HepG2 (cell line): ENCODE results near the gene RASA3. TPM values are rescaled to one million over a fixed set of nuclear protein-coding genes. Genes with fewer than 3 reads are reported as not detected.

ENCODE experiments used
- ATAC-seq: fragments of 200-7000 bp; cut with Tn5 transposase; 3 replicates; pipeline ENCODE4 v1.9.1; 2020; ENCODE audit warnings: mild to moderate bottlenecking, moderate library complexity
- BruUV-seq: library from RNA; stranded (reverse); fragments of 400-500 nt; replicated peaks from 2 replicates; lab custom pipeline; 2021; lab: Mats Ljungman, UMichigan
- CTCF ChIA-PET: fragments of 300-600 bp; formaldehyde crosslinking; extraction: SDS; loops from one replicate; lab custom pipeline; 2021; ENCODE audit warnings: low total read pairs, inconsistent platforms, low intra/inter-chr PET ratio; lab: Yijun Ruan, JAX
- POLR2A ChIA-PET: fragments of 350-600 bp; sonication (Branson Sonifier 250); formaldehyde crosslinking; loops from one replicate; lab custom pipeline; 2020; ENCODE audit warnings: antibody characterized with exemption, inconsistent platforms; lab: Yijun Ruan, JAX
- DNase-seq: peaks from one replicate; pipeline ENCODE4 v3.0.0-alpha.2; 2015; ENCODE audit warnings: low spot score
- FAIRE-seq: peaks from 3 replicates; lab custom pipeline; 2011; peaks lifted over from hg19 to GRCh38; lab: Jason Lieb, UNC
- H2AFZ ChIP-seq: one replicate; pipeline ENCODE4 v1.6.1; 2011; ENCODE audit warnings: low read length, inconsistent platforms
- H3K27ac ChIP-seq: fragments of 300-600 bp; 3 replicates; pipeline ENCODE4 v1.8.0; 2011; ENCODE audit warnings: mixed run types, mild to moderate bottlenecking, mixed read lengths, low read length, inconsistent platforms; ENCODE audit not compliant: insufficient read depth; ENCODE audit errors: extremely low read length
- H3K27me3 ChIP-seq, 2 experiments: fragments of 200-600 bp in 1 of 2; 2 replicates in 1 of 2; 3 replicates in 1 of 2; pipeline versions ENCODE4 v1.6.0 to v1.8.0; 2011; ENCODE audit warnings: low read length in 2 of 2, mild to moderate bottlenecking in 2 of 2, moderate library complexity in 2 of 2, inconsistent platforms in 1 of 2; ENCODE audit not compliant: insufficient read depth in 2 of 2, control insufficient read depth in 1 of 2
- H3K36me3 ChIP-seq, 2 experiments: fragments of 200-600 bp in 1 of 2; replicated peaks in 1 of 2; 2 replicates in 1 of 2; 3 replicates in 1 of 2; pipeline versions ENCODE4 v1.5.1 to v1.8.0; 2011; ENCODE audit warnings: low read length in 2 of 2, inconsistent platforms in 1 of 2; ENCODE audit not compliant: insufficient read depth in 2 of 2, control insufficient read depth in 1 of 2
- H3K4me1 ChIP-seq: 2 replicates; pipeline ENCODE4 v1.5.1; 2012; ENCODE audit warnings: low read length, inconsistent platforms; ENCODE audit not compliant: insufficient read depth
- H3K4me2 ChIP-seq: 2 replicates; pipeline ENCODE4 v1.6.0; 2011; ENCODE audit warnings: low read depth, low read length, inconsistent platforms
- H3K4me3 ChIP-seq, 3 experiments: fragments of 200-600 bp in 1 of 3; sonication (generic), shearing (Covaris generic) in 1 of 3; replicated peaks in 1 of 3; 2 replicates each; pipeline ENCODE4 v1.5.1; 2011 to 2016; ENCODE audit warnings: low read length in 3 of 3, inconsistent platforms in 2 of 3, low read depth in 2 of 3, mild to moderate bottlenecking in 2 of 3, control low read depth in 1 of 3, mixed read lengths in 1 of 3; ENCODE audit not compliant: insufficient read depth in 1 of 3
- H3K79me2 ChIP-seq: one replicate; pipeline ENCODE4 v1.6.1; 2011; ENCODE audit warnings: low read length, inconsistent platforms; ENCODE audit not compliant: insufficient read depth
- H3K9ac ChIP-seq: 2 replicates; pipeline ENCODE4 v1.6.0; 2011; ENCODE audit warnings: mild to moderate bottlenecking, low read depth, low read length, inconsistent platforms; ENCODE audit not compliant: insufficient read depth
- H3K9me3 ChIP-seq: 2 replicates; pipeline ENCODE4 v1.5.1; 2012; ENCODE audit warnings: mild to moderate bottlenecking, low read length
- H4K20me1 ChIP-seq: 2 replicates; pipeline ENCODE4 v1.6.0; 2011; ENCODE audit warnings: inconsistent platforms, mild to moderate bottlenecking, low read length, moderate library complexity; ENCODE audit not compliant: insufficient read depth
- CERS6 ChIP-seq: sonication (generic); formaldehyde crosslinking; IDR thresholded peaks from 2 replicates; pipeline ENCODE4 v1.5.0; 2020; ENCODE audit warnings: missing genetic modification reagents
- HNF4A ChIP-seq: sonication (generic); formaldehyde crosslinking; IDR thresholded peaks from 2 replicates; pipeline ENCODE4 v1.4.0; 2020; ENCODE audit warnings: missing genetic modification reagents
- NCOA5 ChIP-seq: sonication (generic); formaldehyde crosslinking; IDR thresholded peaks from 2 replicates; pipeline ENCODE4 v1.4.0; 2020; ENCODE audit warnings: missing genetic modification reagents
- REST ChIP-seq, 2 experiments: IDR thresholded peaks; 2 replicates each; pipeline ENCODE4 v1.6.1; 2011 to 2012; ENCODE audit warnings: low read length in 2 of 2, borderline replicate concordance in 1 of 2, low read depth in 1 of 2, mild to moderate bottlenecking in 1 of 2, moderate library complexity in 1 of 2
- ZNF501 ChIP-seq: sonication (generic); formaldehyde crosslinking; IDR thresholded peaks from 2 replicates; pipeline ENCODE4 v1.5.1; 2020; ENCODE audit warnings: mild to moderate bottlenecking, moderate library complexity, missing genetic modification reagents
- ZNF569 ChIP-seq: sonication (generic); formaldehyde crosslinking; IDR thresholded peaks from 2 replicates; pipeline ENCODE4 v1.5.0; 2020; ENCODE audit warnings: mild to moderate bottlenecking, missing genetic modification reagents, moderate library complexity, borderline replicate concordance
- WGBS: methylation state at CpG from one replicate; pipeline ENCODE4 v1.1.6; 2017; ENCODE audit warnings: low lambda C conversion rate; 5-methylcytosine and 5-hydroxymethylcytosine counted together
- in situ Hi-C: cut with HindIII; loops from 2 replicates; pipeline ENCODE4 v1.10.0; 2017; ENCODE audit warnings: low pct_unique_long_range_greater_than_20kb; ENCODE audit not compliant: extremely low pct_ligation_motif_present
- intact Hi-C: fragments of 100-400 bp; cut with micrococcal nuclease; formaldehyde crosslinking; loops from one replicate; pipeline ENCODE4 v1.10.0; 2022; ENCODE audit not compliant: unreplicated experiment
- polyA plus RNA-seq, 8 experiments: library from polyadenylated mRNA; depleted of rRNA in 3 of 8; stranded (reverse) in 7 of 8; unstranded in 1 of 8; fragments of >200 nt; fragmentation: Illumina TruSeq in 4 of 8; extraction: Trizol in 4 of 8; gene quantifications; 2 replicates each; pipeline versions ENCODE4 v1.2.1 to v1.2.3, GENCODE V29; 2011 to 2016; ENCODE audit warnings: low read depth in 4 of 8, missing spikeins in 1 of 8, mixed read lengths in 1 of 8; ENCODE audit not compliant: insufficient read depth in 1 of 8
- total RNA-seq, 5 experiments: library from RNA; depleted of rRNA; stranded (reverse); fragments of >200 nt; fragmentation: Illumina TruSeq; extraction: Trizol; gene quantifications; 2 replicates each; pipeline ENCODE4 v1.2.3, GENCODE V29; 2016; ENCODE audit warnings: low read depth in 1 of 5

Gene RASA3
- total and polyA plus RNA-seq, 2 of the 13 experiments (the other 11 are each of a cell fraction or from before 2014, with no cell fraction given), result 0.05 TPM; not detected in 1

GRCh38 chr13:114029866-114030625 lies 102.4 kb downstream of the RASA3 start:
- FAIRE-seq (no peak), ATAC-seq (peak; percentile 86), DNase-seq (peak; percentile 10)
- Histone ChIP-seq H3K36me3 (no peaks in the 10 kb centered on the region), H2AFZ (no peak overlapping the region), H3K27ac (no peak overlapping the region), H3K4me3 (no peak overlapping the region), H3K4me1 (peaks cover 10% of the 10 kb centered on the region; the same call in 1 of the 2 replicates), H3K4me2 (no peak overlapping the region), H4K20me1 (no peaks in the 10 kb centered on the region), H3K27me3 (peaks cover 7 to 43% of the 10 kb centered on the region in 2 experiments; a peak in 4 of 5 replicates), H3K79me2 (no peaks in the 10 kb centered on the region), H3K9me3 (no peaks in the 10 kb centered on the region), H3K9ac (no peak overlapping the region)
- in situ Hi-C loops, result no loop called here
- ChIA-PET CTCF (no interaction called here), POLR2A (no interaction called here)
- BruUV-seq, result no TSS peak
- no peak for TF ChIP-seq NCOA5 (CRISPR knock-in tag)
- peak; percentile 42 for TF ChIP-seq HNF4A (CRISPR knock-in tag)
- WGBS, result 85% methylated on average over 5 of the region's 23 CpGs
- intact Hi-C loops, result no loop called here

GRCh38 chr13:114027826-114028225 lies 104.6 kb downstream of the RASA3 start:
- DNase-seq (no peak), FAIRE-seq (no peak), ATAC-seq (no peak)
- no peak overlapping the region for H3K4me3 ChIP-seq
- peaks cover 6 to 54% of the 10 kb centered on the region in 2 experiments for H3K27me3 ChIP-seq
- H3K4me1 ChIP-seq, result peaks cover 10% of the 10 kb centered on the region; the same call in 1 of the 2 replicates
- ChIA-PET CTCF (no interaction called here), POLR2A (no interaction called here)
- in situ Hi-C loops, result no loop called here
- H3K9me3 ChIP-seq, result no peaks in the 10 kb centered on the region
- no peak overlapping the region for H3K9ac ChIP-seq
- BruUV-seq, result no TSS peak
- no peak overlapping the region for H3K4me2 ChIP-seq
- no peak overlapping the region for H2AFZ ChIP-seq
- H4K20me1 ChIP-seq, result no peaks in the 10 kb centered on the region
- WGBS, result 49% methylated on average over 12 of the region's 21 CpGs
- no peaks in the 10 kb centered on the region for H3K36me3 ChIP-seq
- TF ChIP-seq ZNF501 (CRISPR knock-in tag) (no peak), ZNF569 (CRISPR knock-in tag) (no peak), CERS6 (no peak), REST (IDR thresholded peaks at IDR 0.05; ENCODE audit: borderline replicate concordance in 1 of 2, low read depth in 1 of 2, low read length in 2 of 2) (no peak)
- intact Hi-C loops, result no loop called here
- H3K27ac ChIP-seq, result no peak overlapping the region
- no peaks in the 10 kb centered on the region for H3K79me2 ChIP-seq
